ENCODE data around the gene SCARF2.

Gene SCARF2

GRCh38 chr22:20434264-20434751, 3.3 kb downstream of the SCARF2 start:
- no peak for DNase-seq (ENCODE audit: low read depth in 1 of 2, low spot score in 1 of 2)
- in situ Hi-C loops (cut with HindIII; ENCODE audit: low pct_unique_long_range_greater_than_20kb, low sequenced_read_pairs): no loop called here
- no peak for TF ChIP-seq JUND (IDR thresholded peaks at IDR 0.05; ENCODE audit: low read depth)

GRCh38 chr22:20433686-20434241, 3.9 kb downstream of the SCARF2 start:
- in situ Hi-C loops (cut with HindIII; ENCODE audit: low pct_unique_long_range_greater_than_20kb, low sequenced_read_pairs): no loop called here
- TF ChIP-seq JUND (IDR thresholded peaks at IDR 0.05; ENCODE audit: low read depth): no peak

GRCh38 chr22:20433191-20433590, 4.4 kb downstream of the SCARF2 start:
- in situ Hi-C loops (cut with HindIII; ENCODE audit: low pct_unique_long_range_greater_than_20kb, low sequenced_read_pairs): no loop called here
- TF ChIP-seq JUND (IDR thresholded peaks at IDR 0.05; ENCODE audit: low read depth): no peak
- DNase-seq (ENCODE audit: low read depth in 1 of 2, low spot score in 1 of 2): no peak

More at GRCh38 chr22:20433686-20434241, 3.9 kb downstream of the SCARF2 start:
- no peak for DNase-seq (ENCODE audit: low read depth in 1 of 2, low spot score in 1 of 2)

- DNase-seq (ENCODE audit: low read depth in 1 of 2, low spot score in 1 of 2): no peak
- no peak for TF ChIP-seq JUND (IDR thresholded peaks at IDR 0.05; ENCODE audit: low read depth)
- in situ Hi-C loops (cut with HindIII; ENCODE audit: low pct_unique_long_range_greater_than_20kb, low sequenced_read_pairs): no loop called here
Measured at GRCh38 chr22:20432244-20432686, 5.4 kb downstream of the SCARF2 start.

- TF ChIP-seq JUND (IDR thresholded peaks at IDR 0.05; ENCODE audit: low read depth): no peak
- in situ Hi-C loops (cut with HindIII; ENCODE audit: low pct_unique_long_range_greater_than_20kb, low sequenced_read_pairs): no loop called here
- no peak for DNase-seq (ENCODE audit: low read depth in 1 of 2, low spot score in 1 of 2)
Measured at GRCh38 chr22:20431511-20432192, 6.0 kb downstream of the SCARF2 start.

GRCh38 chr22:20430720-20431510, 6.7 kb downstream of the SCARF2 start:
- no peak for DNase-seq (ENCODE audit: low read depth in 1 of 2, low spot score in 1 of 2)
- no peak for TF ChIP-seq JUND (IDR thresholded peaks at IDR 0.05; ENCODE audit: low read depth)
- in situ Hi-C loops (cut with HindIII; ENCODE audit: low pct_unique_long_range_greater_than_20kb, low sequenced_read_pairs): no loop called here

- in situ Hi-C loops (cut with HindIII; ENCODE audit: low pct_unique_long_range_greater_than_20kb, low sequenced_read_pairs): no loop called here
- DNase-seq (ENCODE audit: low read depth in 1 of 2, low spot score in 1 of 2): no peak
- no peak for TF ChIP-seq JUND (IDR thresholded peaks at IDR 0.05; ENCODE audit: low read depth)
Measured at GRCh38 chr22:20430101-20430719, 7.4 kb downstream of the SCARF2 start.

GRCh38 chr22:20429254-20430100, 8.1 kb downstream of the SCARF2 start:
- in situ Hi-C loops (cut with HindIII; ENCODE audit: low pct_unique_long_range_greater_than_20kb, low sequenced_read_pairs): no loop called here
- DNase-seq (ENCODE audit: low read depth in 1 of 2, low spot score in 1 of 2): no peak

GRCh38 chr22:20428496-20429253, 8.9 kb downstream of the SCARF2 start:
- no peak for DNase-seq (ENCODE audit: low read depth in 1 of 2, low spot score in 1 of 2)
- in situ Hi-C loops (cut with HindIII; ENCODE audit: low pct_unique_long_range_greater_than_20kb, low sequenced_read_pairs): no loop called here
- TF ChIP-seq JUND (IDR thresholded peaks at IDR 0.05; ENCODE audit: low read depth): no peak

More at GRCh38 chr22:20429254-20430100, 8.1 kb downstream of the SCARF2 start:
- TF ChIP-seq JUND (IDR thresholded peaks at IDR 0.05; ENCODE audit: low read depth): no peak

- no peak for DNase-seq (ENCODE audit: low read depth in 1 of 2, low spot score in 1 of 2)
- in situ Hi-C loops (cut with HindIII; ENCODE audit: low pct_unique_long_range_greater_than_20kb, low sequenced_read_pairs): no loop called here
- TF ChIP-seq JUND (IDR thresholded peaks at IDR 0.05; ENCODE audit: low read depth): no peak
Measured at GRCh38 chr22:20427945-20428417, 9.6 kb downstream of the SCARF2 start.

All from T47D (cell line).